A673 (cell line): ENCODE results near the gene DMGDH. TPM values are rescaled to one million over a fixed set of nuclear protein-coding genes. Genes with fewer than 3 reads are reported as not detected.

Source experiments
- BruUV-seq: library from RNA; stranded (reverse); fragments of 400-500 nt; replicated peaks from 2 replicates; lab custom pipeline; 2021; lab: Mats Ljungman, UMichigan
- CTCF ChIA-PET: fragments of 300-600 bp; sonication (Branson Sonifier 250); formaldehyde crosslinking; loops from one replicate; lab custom pipeline; 2022; ENCODE audit warnings: antibody characterized with exemption; lab: Charles Lee
- POLR2A ChIA-PET: fragments of 300-600 bp; sonication (Branson Sonifier 250); formaldehyde crosslinking; loops from one replicate; lab custom pipeline; 2022; ENCODE audit warnings: antibody characterized with exemption; ENCODE audit not compliant: low non-redundant PET; lab: Charles Lee
- DNase-seq: peaks from one replicate; pipeline ENCODE4 v3.0.0-alpha.2; 2015; ENCODE audit warnings: low spot score
- H3K27ac ChIP-seq: fragments of 200-600 bp; sonication (generic); 2 replicates; pipeline ENCODE4 v1.5.1; 2016; ENCODE audit warnings: mixed run types, low read depth, mild to moderate bottlenecking, mixed read lengths, antibody characterized with exemption, low read length; ENCODE audit not compliant: poor library complexity, severe bottlenecking
- H3K27me3 ChIP-seq: fragments of 200-600 bp; sonication (generic); replicated peaks from 2 replicates; pipeline ENCODE4 v1.6.1; 2017; ENCODE audit warnings: mixed run types, low read depth, mild to moderate bottlenecking, mixed read lengths, antibody characterized with exemption, low read length; ENCODE audit not compliant: insufficient read depth, poor library complexity
- H3K36me3 ChIP-seq: fragments of 200-600 bp; sonication (generic); 2 replicates; pipeline ENCODE4 v1.6.1; 2016; ENCODE audit warnings: mixed run types, mild to moderate bottlenecking, mixed read lengths, antibody characterized with exemption, low read length; ENCODE audit not compliant: insufficient read depth, poor library complexity, severe bottlenecking
- H3K4me1 ChIP-seq: fragments of 200-600 bp; sonication (generic); 2 replicates; pipeline ENCODE4 v1.6.1; 2017; ENCODE audit warnings: mixed run types, mild to moderate bottlenecking, mixed read lengths, antibody characterized with exemption, low read length; ENCODE audit not compliant: insufficient read depth, poor library complexity, severe bottlenecking
- H3K4me3 ChIP-seq: fragments of 200-600 bp; sonication (generic); 2 replicates; pipeline ENCODE4 v1.5.1; 2016; ENCODE audit warnings: low read depth, mixed run types, mild to moderate bottlenecking, mixed read lengths, low read length; ENCODE audit not compliant: poor library complexity, severe bottlenecking
- H3K9me3 ChIP-seq: fragments of 200-600 bp; sonication (generic); 2 replicates; pipeline ENCODE4 v1.6.1; 2016; ENCODE audit warnings: mixed run types, low read depth, mild to moderate bottlenecking, mixed read lengths, antibody characterized with exemption, low read length; ENCODE audit not compliant: poor library complexity, severe bottlenecking
- EZH2 ChIP-seq: fragments of 200-600 bp; sonication (generic); IDR thresholded peaks from 2 replicates; pipeline ENCODE4 v1.6.1; 2017; ENCODE audit warnings: borderline replicate concordance, low read depth, mild to moderate bottlenecking, mixed read lengths, antibody characterized with exemption, low read length; ENCODE audit not compliant: poor library complexity, severe bottlenecking
- intact Hi-C: fragments of 100-400 bp; cut with micrococcal nuclease; formaldehyde crosslinking; loops from one replicate; pipeline ENCODE4 v1.10.0; 2022; ENCODE audit not compliant: unreplicated experiment
- total RNA-seq: library from RNA; stranded (reverse); gene quantifications from 2 replicates; pipeline ENCODE4 v1.2.3, GENCODE V29; 2021
- TF ChIP-seq, protein P1 (sequence below): fragments of 300-800, 200-600 bp; sonication (generic); conservative IDR thresholded peaks from 2 replicates; pipeline ENCODE4 v1.5.1; 2017; ENCODE audit warnings: low read depth, mild to moderate bottlenecking, antibody characterized with exemption, low read length, moderate library complexity, mixed read lengths

DMGDH gene
- total RNA-seq, 1 experiment from 2014 or later = 0.15 TPM

DNA sequence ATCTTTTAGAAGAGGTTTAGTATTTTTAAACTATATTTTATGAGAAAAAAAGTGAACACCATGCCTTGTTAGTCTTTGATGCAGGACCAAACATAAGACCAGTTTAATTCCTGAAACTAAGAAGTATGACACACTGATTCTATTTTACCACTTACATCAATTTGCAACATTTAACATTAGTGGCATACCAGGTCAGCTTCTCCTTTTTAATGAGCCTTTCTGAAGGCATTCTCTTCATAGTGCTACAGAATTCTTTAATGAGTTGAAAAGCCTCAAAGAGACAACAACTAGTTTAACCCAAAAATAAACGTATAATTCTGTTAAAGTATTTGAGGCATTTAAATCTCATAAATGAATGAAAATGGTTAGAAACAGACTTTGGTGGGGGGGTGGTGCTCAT, 112.6 kb downstream of the DMGDH start:
- no peak for DNase-seq
- no peaks in the 10 kb centered on the region for H3K36me3 ChIP-seq
- ChIA-PET CTCF (no interaction called here), POLR2A (no interaction called here)
- no peaks in the 10 kb centered on the region for H3K27me3 ChIP-seq
- intact Hi-C loops = no loop called here
- TF ChIP-seq EZH2 = no peak
- TF ChIP-seq, protein P1, sequence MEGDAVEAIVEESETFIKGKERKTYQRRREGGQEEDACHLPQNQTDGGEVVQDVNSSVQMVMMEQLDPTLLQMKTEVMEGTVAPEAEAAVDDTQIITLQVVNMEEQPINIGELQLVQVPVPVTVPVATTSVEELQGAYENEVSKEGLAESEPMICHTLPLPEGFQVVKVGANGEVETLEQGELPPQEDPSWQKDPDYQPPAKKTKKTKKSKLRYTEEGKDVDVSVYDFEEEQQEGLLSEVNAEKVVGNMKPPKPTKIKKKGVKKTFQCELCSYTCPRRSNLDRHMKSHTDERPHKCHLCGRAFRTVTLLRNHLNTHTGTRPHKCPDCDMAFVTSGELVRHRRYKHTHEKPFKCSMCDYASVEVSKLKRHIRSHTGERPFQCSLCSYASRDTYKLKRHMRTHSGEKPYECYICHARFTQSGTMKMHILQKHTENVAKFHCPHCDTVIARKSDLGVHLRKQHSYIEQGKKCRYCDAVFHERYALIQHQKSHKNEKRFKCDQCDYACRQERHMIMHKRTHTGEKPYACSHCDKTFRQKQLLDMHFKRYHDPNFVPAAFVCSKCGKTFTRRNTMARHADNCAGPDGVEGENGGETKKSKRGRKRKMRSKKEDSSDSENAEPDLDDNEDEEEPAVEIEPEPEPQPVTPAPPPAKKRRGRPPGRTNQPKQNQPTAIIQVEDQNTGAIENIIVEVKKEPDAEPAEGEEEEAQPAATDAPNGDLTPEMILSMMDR = no peak
- H3K4me1 ChIP-seq = peaks cover 12% of the 10 kb centered on the region
- no peaks in the 10 kb centered on the region for H3K9me3 ChIP-seq
- BruUV-seq = no TSS peak
- H3K27ac ChIP-seq = no peak overlapping the region
- no peak overlapping the region for H3K4me3 ChIP-seq

DNA sequence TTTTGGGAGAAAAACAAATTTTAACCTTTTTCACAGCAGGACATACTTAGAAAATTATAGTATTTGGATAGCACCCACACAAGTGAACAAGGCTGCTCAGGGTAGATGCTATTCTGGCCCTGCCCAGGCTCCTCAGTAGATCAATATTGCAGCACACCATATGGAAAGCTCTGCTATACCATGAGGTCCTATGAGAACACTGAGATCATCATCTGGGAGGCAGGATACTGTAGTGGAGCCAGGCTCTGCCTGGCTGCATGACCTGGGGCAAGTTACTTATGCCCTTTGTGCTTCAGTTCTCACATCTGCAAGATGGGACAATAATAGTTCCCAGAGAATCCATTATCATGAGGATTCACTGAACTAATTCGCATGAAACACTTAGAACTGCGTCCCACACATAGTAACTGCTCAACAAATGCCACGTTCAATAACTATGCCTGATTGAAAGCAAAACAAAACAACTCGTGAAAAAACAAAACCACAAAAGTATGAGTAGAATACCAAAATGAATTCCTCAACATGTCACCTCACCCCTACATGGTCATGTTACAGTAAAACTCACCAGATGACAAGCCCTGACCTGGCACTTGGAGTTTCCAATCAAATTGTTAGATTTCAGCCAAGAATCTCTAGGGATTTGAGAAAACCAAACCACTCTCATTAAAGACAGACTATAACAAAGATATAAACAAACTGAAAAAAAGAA, 116.2 kb downstream of the DMGDH start:
- DNase-seq = no peak
- CTCF ChIA-PET = no interaction called here
- intact Hi-C loops = no loop called here

More for the DNA sequence above, 116.2 kb downstream of the DMGDH start:
- Histone ChIP-seq H3K36me3 (no peaks in the 10 kb centered on the region), H3K27me3 (no peaks in the 10 kb centered on the region), H3K27ac (no peak overlapping the region), H3K4me3 (no peak overlapping the region), H3K4me1 (peaks cover 31% of the 10 kb centered on the region), H3K9me3 (no peaks in the 10 kb centered on the region)
- POLR2A ChIA-PET = no interaction called here
- no TSS peak for BruUV-seq
- TF ChIP-seq, protein P1 = no peak
- no peak for TF ChIP-seq EZH2

Other genes starting within 250 kb of the DMGDH start
- 16.8 and 17.7 TPM in 2 replicates for gene ARSB, start 84.4 kb downstream of the DMGDH start, total RNA-seq
- 0.19 and 0.50 TPM in 2 replicates for gene BHMT2, start 93 bp upstream of the DMGDH start, total RNA-seq
- gene BHMT, start 42.1 kb upstream of the DMGDH start, total RNA-seq = not detected in 2 replicates
- 3.5 and 4.0 TPM in 2 replicates for gene JMY, start 166.5 kb upstream of the DMGDH start, total RNA-seq